ENCODE data around the gene DCHS1.
"Not testable (repeated sequence)": the region's sequence is repeated elsewhere in the genome, so short reads cannot be mapped to it uniquely, and the experiment has no call there.

The DCHS1 gene

GRCh38 chr11:6655790-6656583, at the start of gene DCHS1:
Gene DCHS1, minus strand, starts transcription at chr11:6655809. Its CDS starts 14,196 bp downstream, at chr11:6641613.
- no peak for DNase-seq (ENCODE audit: low read depth in 2 of 2, low spot score in 1 of 2)

DNA sequence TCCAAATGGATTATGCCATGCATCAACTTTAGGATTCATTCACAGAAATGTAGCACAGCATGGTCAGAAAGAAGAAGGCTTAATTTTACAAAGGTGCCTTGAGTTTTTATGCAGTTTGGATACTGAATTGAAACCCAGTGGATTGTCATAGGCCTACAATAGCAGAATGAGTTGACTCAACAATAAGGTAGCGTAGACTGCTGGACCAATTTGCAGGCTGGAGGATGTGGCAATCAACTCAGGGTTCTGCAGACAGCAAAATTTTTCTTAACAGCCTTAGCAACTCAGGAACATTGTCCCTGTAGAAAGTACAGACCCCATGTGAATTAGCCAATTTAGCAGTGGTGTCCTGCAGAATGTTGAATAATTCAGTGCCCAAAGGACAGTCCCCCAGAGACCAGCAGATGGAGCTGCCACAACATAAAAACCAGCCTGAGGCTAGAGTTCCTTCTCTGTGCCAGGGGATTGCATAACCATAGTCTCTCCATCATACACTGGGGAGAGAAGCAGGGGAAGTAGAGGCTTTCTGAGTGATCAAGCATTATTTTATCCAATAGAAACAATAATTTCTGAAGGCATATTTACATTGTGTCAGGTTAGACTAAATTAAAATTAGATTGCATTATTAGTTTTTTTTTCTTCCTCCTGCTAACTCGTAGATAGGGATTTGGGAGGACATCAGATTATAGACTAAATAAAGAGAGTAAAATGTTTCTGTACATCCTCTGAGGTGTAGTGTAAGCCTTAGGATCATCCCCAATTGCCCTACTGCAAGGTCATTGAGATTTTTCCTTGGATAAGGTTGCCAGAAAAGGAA, 47.8 kb upstream of the DCHS1 start:
- no peak for DNase-seq (ENCODE audit: low read depth in 2 of 2, low spot score in 1 of 2)

DNA sequence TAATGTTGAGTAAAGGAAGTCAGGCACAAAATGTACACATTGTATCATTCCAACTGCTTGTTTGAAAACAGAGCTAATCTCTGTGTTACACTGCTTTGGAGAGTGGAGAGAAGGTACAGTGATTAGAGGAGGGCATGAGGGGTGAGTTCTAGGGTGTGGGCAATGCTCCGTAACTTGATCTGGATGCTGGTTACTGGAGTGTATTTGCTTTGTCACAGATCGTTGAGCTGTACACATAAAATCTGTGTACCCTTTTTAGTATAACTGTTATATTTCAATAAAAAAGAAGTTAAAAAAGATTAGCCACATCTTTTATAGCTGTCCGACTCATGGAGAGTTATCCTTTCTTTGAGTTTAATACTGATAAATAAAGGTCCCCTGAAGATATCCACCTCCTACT, 46.3 kb upstream of the DCHS1 start:
- DNase-seq (ENCODE audit: low read depth in 2 of 2, low spot score in 1 of 2): not testable (repeated sequence)

DNA sequence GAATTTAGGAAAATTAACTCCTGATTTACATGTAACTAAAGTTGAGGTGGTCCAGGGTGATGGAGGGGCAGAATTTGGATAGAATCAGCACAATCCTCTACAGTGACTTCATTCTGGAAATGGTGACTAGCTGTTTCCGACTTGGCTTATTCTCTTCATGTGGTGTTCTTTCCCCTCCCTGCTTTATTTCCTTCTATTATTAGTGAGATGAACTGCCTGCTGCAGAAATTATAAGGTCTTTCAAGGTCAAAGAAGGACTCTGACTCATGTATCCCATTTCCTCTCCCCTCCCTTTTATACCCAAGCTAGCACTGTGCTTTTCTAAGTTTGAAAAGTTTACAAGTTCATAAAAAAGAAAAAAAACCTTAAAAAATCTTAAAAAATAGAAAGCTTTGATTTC, 39.8 kb upstream of the DCHS1 start:
- DNase-seq (ENCODE audit: low read depth in 2 of 2, low spot score in 1 of 2): no peak

DNA sequence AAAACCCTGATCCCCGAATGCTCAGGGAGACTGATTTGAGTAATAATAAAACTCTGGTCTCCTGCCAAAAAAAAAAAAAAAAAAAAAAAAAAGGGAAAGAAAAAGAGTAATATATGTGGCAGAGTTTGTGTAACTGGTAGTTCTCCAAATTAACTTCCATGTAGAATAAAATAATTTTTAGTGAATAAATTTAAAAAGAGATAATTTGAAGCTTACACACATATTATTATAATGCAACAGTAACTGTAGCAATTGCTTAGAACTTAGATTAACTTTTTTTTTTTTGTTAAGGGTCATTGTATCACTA, 38.6 kb upstream of the DCHS1 start:
- no peak for DNase-seq (ENCODE audit: low read depth in 2 of 2, low spot score in 1 of 2)

- peak; percentile 19 to 28 for DNase-seq (ENCODE audit: low read depth in 2 of 2, low spot score in 1 of 2)
Observed at GRCh38 chr11:6693342-6694228, 38.0 kb upstream of the DCHS1 start.

GRCh38 chr11:6692128-6692527, 36.5 kb upstream of the DCHS1 start:
- DNase-seq (ENCODE audit: low read depth in 2 of 2, low spot score in 1 of 2): no peak

- not testable (repeated sequence) for DNase-seq (ENCODE audit: low read depth in 2 of 2, low spot score in 1 of 2)
Observed at GRCh38 chr11:6690431-6691132, 35.0 kb upstream of the DCHS1 start.

- DNase-seq (ENCODE audit: low read depth in 2 of 2, low spot score in 1 of 2): no peak
Observed at GRCh38 chr11:6687876-6688275, 32.3 kb upstream of the DCHS1 start.

GRCh38 chr11:6686006-6686405, 30.4 kb upstream of the DCHS1 start:
- DNase-seq (ENCODE audit: low read depth in 2 of 2, low spot score in 1 of 2): no peak

DNA sequence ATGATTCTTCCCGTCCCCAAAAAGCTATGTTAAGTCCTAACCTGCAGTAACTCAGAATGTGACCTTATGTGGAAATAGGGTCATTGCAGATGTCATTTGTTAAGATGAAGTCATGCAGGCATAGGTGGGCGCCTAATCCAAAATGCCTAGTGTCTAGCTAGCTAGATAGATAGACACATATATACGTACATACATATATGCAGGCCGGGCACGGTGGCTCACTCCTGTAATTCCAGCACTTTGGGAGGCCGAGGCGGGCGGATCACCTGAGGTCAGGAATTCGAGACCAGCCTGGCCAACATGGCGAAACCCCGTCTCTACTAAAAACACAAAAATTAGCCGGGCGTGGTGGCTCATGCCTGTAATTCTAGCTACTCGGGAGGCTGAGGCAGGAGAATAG, 28.5 kb upstream of the DCHS1 start:
- DNase-seq (ENCODE audit: low read depth in 2 of 2, low spot score in 1 of 2): not testable (repeated sequence)

DNA sequence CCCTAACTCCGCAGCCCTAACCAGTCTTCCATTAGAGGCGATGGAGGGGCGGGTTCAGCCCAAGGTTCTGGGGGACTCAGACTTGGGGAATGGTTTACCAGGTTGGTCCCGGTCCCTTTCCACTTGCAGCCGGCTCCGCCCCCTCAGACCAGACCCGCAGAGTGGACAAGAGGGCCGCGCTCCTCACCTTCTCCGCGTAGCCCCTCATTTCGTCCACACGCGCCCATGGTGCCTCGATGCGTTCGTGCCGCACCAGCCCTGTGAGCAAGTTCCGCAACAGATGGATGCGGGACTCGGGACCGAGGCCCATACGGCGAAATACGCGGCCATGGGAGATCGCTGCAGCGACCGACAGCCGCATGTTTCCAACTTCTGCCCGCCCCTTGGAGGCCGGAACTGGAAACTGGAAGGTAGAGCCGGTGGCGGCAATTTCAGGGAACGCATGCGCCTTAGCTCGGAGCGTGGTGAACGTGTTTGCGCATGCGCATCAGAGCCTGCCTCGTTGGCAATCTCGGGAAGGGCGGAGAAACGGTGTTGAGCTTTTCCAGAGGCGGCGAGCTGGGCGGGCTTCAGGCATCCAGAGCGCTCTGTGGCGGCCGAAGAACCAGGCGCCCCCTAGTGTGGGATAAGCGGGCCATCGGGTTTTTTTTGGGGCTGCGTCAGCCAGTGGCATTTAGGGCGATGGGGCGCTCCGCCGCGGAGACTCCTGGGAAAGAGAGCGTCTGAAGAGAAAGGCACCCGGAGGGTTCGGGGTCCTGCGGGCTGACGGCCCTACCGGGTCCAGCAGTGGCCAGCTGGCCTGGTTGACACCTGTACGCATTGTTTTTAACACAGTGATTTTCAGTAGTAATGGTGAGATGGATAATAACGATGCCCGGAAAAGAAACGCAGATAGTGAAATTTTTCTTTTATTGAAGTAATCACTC, 27.6 kb upstream of the DCHS1 start, which contains the start of gene MRPL17:
TSS of gene MRPL17 (minus strand) at position 405 of the 926 bp plus-strand sequence. CDS start at position 361, 44 bp downstream.
- DNase-seq (ENCODE audit: low read depth in 2 of 2, low spot score in 1 of 2): peak; percentile 97 to 98

GRCh38 chr11:6682591-6682935, 27.0 kb upstream of the DCHS1 start:
- DNase-seq (ENCODE audit: low read depth in 2 of 2, low spot score in 1 of 2): no peak

GRCh38 chr11:6681949-6682348, 26.3 kb upstream of the DCHS1 start:
- no peak for DNase-seq (ENCODE audit: low read depth in 2 of 2, low spot score in 1 of 2)

- no peak for DNase-seq (ENCODE audit: low read depth in 2 of 2, low spot score in 1 of 2)
Observed at GRCh38 chr11:6681505-6681904, 25.9 kb upstream of the DCHS1 start.

DNA sequence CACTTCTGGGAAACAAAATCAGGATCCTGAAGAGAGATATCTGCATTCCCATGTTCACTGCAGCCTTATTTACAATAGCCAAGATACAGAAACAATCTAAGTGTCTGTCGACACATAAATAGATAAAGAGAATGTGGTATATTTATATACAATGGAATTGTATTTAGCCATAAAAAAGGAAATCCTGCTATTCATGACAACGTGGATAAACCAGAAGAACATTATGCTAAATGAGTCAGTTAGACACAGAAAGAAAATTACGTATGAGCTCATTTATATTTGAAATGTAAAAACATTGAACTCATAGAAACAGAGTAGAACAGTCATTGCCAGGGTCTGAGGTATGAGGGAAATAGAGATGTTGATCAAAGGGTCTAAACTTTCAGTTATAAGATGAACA, 21.4 kb upstream of the DCHS1 start:
- no peak for DNase-seq (ENCODE audit: low read depth in 2 of 2, low spot score in 1 of 2)

GRCh38 chr11:6674862-6675261, 19.3 kb upstream of the DCHS1 start:
- DNase-seq (ENCODE audit: low read depth in 2 of 2, low spot score in 1 of 2): no peak

- DNase-seq (ENCODE audit: low read depth in 2 of 2, low spot score in 1 of 2): no peak
Observed at GRCh38 chr11:6674219-6674597, 18.6 kb upstream of the DCHS1 start.

DNA sequence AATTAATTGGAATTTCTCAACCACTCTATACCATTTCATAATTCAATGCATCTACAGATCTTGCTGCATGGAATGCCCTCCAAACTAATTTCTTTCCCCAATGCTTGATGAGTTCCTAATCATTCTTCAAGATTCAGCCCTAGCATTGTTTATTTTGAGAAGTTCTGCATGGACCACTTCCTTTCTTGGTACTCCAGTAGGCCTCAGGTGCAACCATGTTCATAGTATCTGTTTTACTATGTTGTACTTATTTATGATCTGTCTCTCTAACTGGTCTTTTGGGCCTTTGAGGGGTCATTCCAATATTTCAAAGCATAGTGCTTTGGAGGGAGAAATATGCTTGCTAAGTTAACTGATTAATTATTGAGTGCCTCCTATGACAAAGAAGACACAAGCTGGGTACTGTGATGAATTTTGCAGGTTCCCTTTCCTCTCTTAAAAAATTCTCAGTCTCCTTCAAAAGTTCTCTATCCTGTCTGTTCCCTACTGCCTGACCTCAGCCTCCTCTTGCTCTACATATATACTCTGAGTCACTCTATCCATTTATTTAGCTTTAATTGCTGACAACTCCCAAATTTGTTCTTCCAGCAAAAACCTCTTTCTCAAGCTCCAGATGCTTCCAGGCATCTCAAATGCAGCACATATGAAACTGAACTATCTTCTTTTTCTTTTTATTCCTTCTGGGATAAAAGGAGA, 18.1 kb upstream of the DCHS1 start:
- no peak for DNase-seq (ENCODE audit: low read depth in 2 of 2, low spot score in 1 of 2)
